Suprapubic skin (tissue), 4 donors: ENCODE results near the gene GIT2. TPM values are rescaled to one million over a fixed set of nuclear protein-coding genes. Genes with fewer than 3 reads are reported as not detected.
A peak's percentile ranks its signal among the peaks of the same experiment; 100 is the strongest.
"Not testable (repeated sequence)": the region's sequence is repeated elsewhere in the genome, so short reads cannot be mapped to it uniquely, and the experiment has no call there.

Source experiments
- DNase-seq, 2 donors: peaks; one replicate each; pipeline ENCODE4 v3.0.0-alpha.2; 2019; ENCODE audit warnings: low spot score in 2 of 2
- H3K27ac ChIP-seq: fragments of 200-600 bp; sonication (generic); one replicate; pipeline ENCODE4 v1.5.1; 2019
- H3K27me3 ChIP-seq: fragments of 200-600 bp; sonication (generic); one replicate; pipeline ENCODE4 v1.5.1; 2019
- H3K36me3 ChIP-seq: fragments of 200-600 bp; sonication (generic); one replicate; pipeline ENCODE4 v1.5.1; 2019
- H3K4me1 ChIP-seq: fragments of 200-600 bp; sonication (generic); one replicate; pipeline ENCODE4 v1.5.1; 2019
- H3K4me3 ChIP-seq: fragments of 200-600 bp; sonication (generic); one replicate; pipeline ENCODE4 v1.5.1; 2019; ENCODE audit warnings: mild to moderate bottlenecking
- H3K9me3 ChIP-seq: fragments of 200-600 bp; sonication (generic); one replicate; pipeline ENCODE4 v1.5.1; 2019
- EP300 ChIP-seq: sonication (generic); formaldehyde crosslinking; IDR thresholded peaks from one replicate; pipeline ENCODE4 v1.6.1; 2017; ENCODE audit warnings: antibody characterized with exemption
- POLR2A ChIP-seq, 2 donors: fragments of 450-650 bp; IDR thresholded peaks; one replicate each; pipeline ENCODE4 v1.6.1; 2017; ENCODE audit warnings: antibody characterized with exemption in 2 of 2, mild to moderate bottlenecking in 2 of 2, moderate library complexity in 2 of 2
- POLR2AphosphoS5 ChIP-seq, 3 donors: sonication (generic); formaldehyde crosslinking; IDR thresholded peaks; one replicate each; pipeline ENCODE4 v1.6.1; 2017; ENCODE audit warnings: antibody characterized with exemption in 3 of 3
- WGBS: methylation state at CpG from one replicate; pipeline ENCODE4 v1.1.5; 2018; 5-methylcytosine and 5-hydroxymethylcytosine counted together
- total RNA-seq, 4 donors: library from RNA; depleted of rRNA; stranded (reverse); fragments of >200 nt; gene quantifications; one replicate each; pipeline ENCODE4 v1.1.0, GENCODE V29; 2016
- TF ChIP-seq, protein P1 (sequence below), 2 donors: fragments of 200-600 bp in 1 of 2; fragments of 450-650 bp in 1 of 2; sonication (generic) in 1 of 2; IDR thresholded peaks; one replicate each; pipeline ENCODE4 v1.5.1; 2016 to 2019; ENCODE audit warnings: antibody characterized with exemption in 2 of 2, mild to moderate bottlenecking in 1 of 2, moderate library complexity in 1 of 2

Gene GIT2
- total RNA-seq, 4 donors from 2014 or later, result 19.4 to 60.6 (median 35.0) TPM

DNA sequence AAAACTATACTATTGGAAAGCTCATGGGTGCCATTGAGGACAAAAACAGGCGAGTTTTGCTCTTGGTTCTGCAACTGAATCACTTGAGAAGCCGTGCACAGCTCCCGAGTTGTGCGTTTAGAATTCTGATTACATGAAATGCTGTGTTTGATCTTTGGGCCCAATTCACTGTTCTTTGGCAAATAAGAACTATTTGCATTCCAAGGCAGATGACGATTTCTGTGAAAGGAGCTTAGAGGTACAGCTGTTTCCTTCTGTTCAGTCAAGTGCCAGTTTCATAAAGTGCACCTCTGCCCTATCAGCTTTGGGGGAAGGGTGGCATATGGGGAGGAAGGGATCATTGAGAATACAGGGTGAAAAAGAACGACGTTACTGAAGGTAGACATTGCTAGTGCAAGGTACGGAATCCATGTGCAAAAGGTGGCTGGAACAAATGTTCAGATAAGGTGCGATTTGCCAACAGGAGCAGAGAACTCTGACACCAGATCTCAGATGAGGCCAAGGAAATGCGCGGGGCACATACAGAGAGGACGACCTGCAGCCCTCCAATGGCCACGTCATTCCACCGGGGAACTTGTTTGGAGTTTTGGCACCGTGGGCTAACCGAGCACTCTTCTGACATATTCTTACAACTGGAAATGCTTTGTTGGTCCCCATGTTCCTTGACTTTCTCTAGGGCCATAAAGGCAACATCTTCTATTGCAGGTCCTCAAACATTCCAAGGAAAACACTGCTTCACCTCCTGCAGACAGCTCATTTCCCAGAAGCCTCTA is 66.0 kb downstream of the GIT2 start:
- Histone ChIP-seq H3K4me1 (no peaks in the 10 kb centered on the region), H3K36me3 (peaks cover 47% of the 10 kb centered on the region), H3K27me3 (no peaks in the 10 kb centered on the region), H3K27ac (no peak overlapping the region), H3K4me3 (no peak overlapping the region), H3K9me3 (no peaks in the 10 kb centered on the region)
- 80% methylated on average over 16 of the region's 16 CpGs for WGBS
- no peak for TF ChIP-seq EP300
- TF ChIP-seq, protein P1, sequence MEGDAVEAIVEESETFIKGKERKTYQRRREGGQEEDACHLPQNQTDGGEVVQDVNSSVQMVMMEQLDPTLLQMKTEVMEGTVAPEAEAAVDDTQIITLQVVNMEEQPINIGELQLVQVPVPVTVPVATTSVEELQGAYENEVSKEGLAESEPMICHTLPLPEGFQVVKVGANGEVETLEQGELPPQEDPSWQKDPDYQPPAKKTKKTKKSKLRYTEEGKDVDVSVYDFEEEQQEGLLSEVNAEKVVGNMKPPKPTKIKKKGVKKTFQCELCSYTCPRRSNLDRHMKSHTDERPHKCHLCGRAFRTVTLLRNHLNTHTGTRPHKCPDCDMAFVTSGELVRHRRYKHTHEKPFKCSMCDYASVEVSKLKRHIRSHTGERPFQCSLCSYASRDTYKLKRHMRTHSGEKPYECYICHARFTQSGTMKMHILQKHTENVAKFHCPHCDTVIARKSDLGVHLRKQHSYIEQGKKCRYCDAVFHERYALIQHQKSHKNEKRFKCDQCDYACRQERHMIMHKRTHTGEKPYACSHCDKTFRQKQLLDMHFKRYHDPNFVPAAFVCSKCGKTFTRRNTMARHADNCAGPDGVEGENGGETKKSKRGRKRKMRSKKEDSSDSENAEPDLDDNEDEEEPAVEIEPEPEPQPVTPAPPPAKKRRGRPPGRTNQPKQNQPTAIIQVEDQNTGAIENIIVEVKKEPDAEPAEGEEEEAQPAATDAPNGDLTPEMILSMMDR (IDR thresholded peaks at IDR 0.05), result no peak
- no peak for TF ChIP-seq POLR2A (IDR thresholded peaks at IDR 0.05)
- no peak for TF ChIP-seq POLR2AphosphoS5 (IDR thresholded peaks at IDR 0.05)
- DNase-seq, result no peak

- 95% methylated on average over 14 of the region's 14 CpGs for WGBS
- H3K4me1 ChIP-seq, H3K27me3 ChIP-seq, H3K9me3 ChIP-seq, H3K27ac ChIP-seq, DNase-seq, H3K4me3 ChIP-seq: not testable (repeated sequence)
- peaks cover 42% of the 10 kb centered on the region for H3K36me3 ChIP-seq
These were observed 66.8 kb downstream of the GIT2 start for GRCh38 chr12:109929326-109929725.

- 93% methylated on average over 11 of the region's 12 CpGs for WGBS
- H3K9me3 ChIP-seq, result no peaks in the 10 kb centered on the region
- TF ChIP-seq, protein P1 (IDR thresholded peaks at IDR 0.05), result no peak
- TF ChIP-seq EP300 (no peak), POLR2A (IDR thresholded peaks at IDR 0.05) (no peak), POLR2AphosphoS5 (IDR thresholded peaks at IDR 0.05) (no peak)
- H3K36me3 ChIP-seq, result peaks cover 31% of the 10 kb centered on the region
- no peaks in the 10 kb centered on the region for H3K4me1 ChIP-seq
- no peak overlapping the region for H3K4me3 ChIP-seq
- DNase-seq, result peak; percentile 13 to 42
- no peak overlapping the region for H3K27ac ChIP-seq
- no peaks in the 10 kb centered on the region for H3K27me3 ChIP-seq
These were observed 68.0 kb downstream of the GIT2 start for GRCh38 chr12:109928058-109928656.

GRCh38 chr12:109927622-109928021 is 68.5 kb downstream of the GIT2 start:
- TF ChIP-seq, protein P1 (IDR thresholded peaks at IDR 0.05), result peak; percentile 39 to 60
- TF ChIP-seq POLR2A (IDR thresholded peaks at IDR 0.05) (no peak), EP300 (no peak)
- H3K4me1 ChIP-seq, result no peaks in the 10 kb centered on the region
- WGBS, result 69% methylated on average over 8 of the region's 8 CpGs
- no peak overlapping the region for H3K4me3 ChIP-seq
- H3K9me3 ChIP-seq, result no peaks in the 10 kb centered on the region
- peak; percentile 59 to 80 for DNase-seq
- no peak overlapping the region for H3K27ac ChIP-seq
- no peaks in the 10 kb centered on the region for H3K27me3 ChIP-seq
- H3K36me3 ChIP-seq, result peaks cover 29% of the 10 kb centered on the region

- Histone ChIP-seq H3K27me3 (no peaks in the 10 kb centered on the region), H3K36me3 (peaks cover 24% of the 10 kb centered on the region), H3K27ac (no peak overlapping the region), H3K4me3 (no peak overlapping the region), H3K4me1 (no peaks in the 10 kb centered on the region), H3K9me3 (no peaks in the 10 kb centered on the region)
- 77% methylated on average over 3 of the region's 11 CpGs for WGBS
- DNase-seq, result peak; percentile 50 to 58
- no peak for TF ChIP-seq POLR2A (IDR thresholded peaks at IDR 0.05)
These were observed 69.5 kb downstream of the GIT2 start for GRCh38 chr12:109926488-109927210.

GRCh38 chr12:109926016-109926415 is 70.2 kb downstream of the GIT2 start:
- DNase-seq, result peak in 1 of 2 donors; percentile 55
- Histone ChIP-seq H3K36me3 (peaks cover 23% of the 10 kb centered on the region), H3K4me1 (no peaks in the 10 kb centered on the region), H3K9me3 (no peaks in the 10 kb centered on the region), H3K27ac (no peak overlapping the region), H3K27me3 (no peaks in the 10 kb centered on the region), H3K4me3 (no peak overlapping the region)
- TF ChIP-seq POLR2A (IDR thresholded peaks at IDR 0.05) (no peak), EP300 (no peak), POLR2AphosphoS5 (IDR thresholded peaks at IDR 0.05) (no peak)
- TF ChIP-seq, protein P1 (IDR thresholded peaks at IDR 0.05), result no peak
- WGBS, result 96% methylated on average over 8 of the region's 8 CpGs
